HG02571 (cell line): Measurements from ENCODE around the gene CDC42SE2.

Experiments used
- ATAC-seq: cut with Tn5 transposase; IDR thresholded peaks from one replicate; pipeline ENCODE4 v1.9.1; 2021; ENCODE audit warnings: mild to moderate bottlenecking, moderate library complexity; ENCODE audit not compliant: unreplicated experiment

CDC42SE2 gene

GRCh38 chr5:131426011-131426410 is 162.2 kb downstream of the CDC42SE2 start:
- no peak for ATAC-seq

GRCh38 chr5:131430794-131431193 is 166.9 kb downstream of the CDC42SE2 start:
- ATAC-seq = no peak

- no peak for ATAC-seq
These were observed 167.9 kb downstream of the CDC42SE2 start for GRCh38 chr5:131431794-131432193.

- no peak for ATAC-seq
These were observed 169.3 kb downstream of the CDC42SE2 start for GRCh38 chr5:131433109-131433508.

- ATAC-seq = no peak
These were observed 172.2 kb downstream of the CDC42SE2 start for GRCh38 chr5:131436081-131436480.

- no peak for ATAC-seq
These were observed 177.3 kb downstream of the CDC42SE2 start for GRCh38 chr5:131441184-131441583.
